HepG2 (cell line): ENCODE measurements around the gene GALNT11. TPM values are rescaled to one million over a fixed set of nuclear protein-coding genes. Genes with fewer than 3 reads are reported as not detected.

ENCODE experiments used
- ATF1 ChIP-seq: IDR thresholded peaks from 2 replicates; pipeline ENCODE4 v1.6.1; 2016; ENCODE audit warnings: mild to moderate bottlenecking, control low read depth
- CBX1 ChIP-seq: IDR thresholded peaks from one replicate; pipeline ENCODE4 v1.6.1; 2016; ENCODE audit warnings: antibody characterized with exemption, low read depth
- EED ChIP-seq: sonication (generic); formaldehyde crosslinking; IDR thresholded peaks from 2 replicates; pipeline ENCODE4 v1.5.0; 2020; ENCODE audit warnings: mild to moderate bottlenecking, missing genetic modification reagents
- HMG20A ChIP-seq: IDR thresholded peaks from 2 replicates; pipeline ENCODE4 v1.6.1; 2016; ENCODE audit warnings: borderline replicate concordance
- KLF12 ChIP-seq: sonication (generic); formaldehyde crosslinking; IDR thresholded peaks from 2 replicates; pipeline ENCODE4 v1.4.0; 2020; ENCODE audit warnings: missing genetic modification reagents, borderline replicate concordance
- NRL ChIP-seq: sonication (generic); formaldehyde crosslinking; IDR thresholded peaks from 2 replicates; pipeline ENCODE4 v1.5.0; 2020; ENCODE audit warnings: missing genetic modification reagents, mild to moderate bottlenecking, moderate library complexity, borderline replicate concordance
- PITX1 ChIP-seq: sonication (generic); formaldehyde crosslinking; IDR thresholded peaks from 2 replicates; pipeline ENCODE4 v1.5.1; 2020; ENCODE audit warnings: mild to moderate bottlenecking, missing genetic modification reagents
- PPARG ChIP-seq: conservative IDR thresholded peaks from 2 replicates; pipeline ENCODE4 v1.6.1; 2016; ENCODE audit warnings: missing biosample characterization, missing genetic modification reagents
- SIX1 ChIP-seq: sonication (generic); formaldehyde crosslinking; IDR thresholded peaks from 2 replicates; pipeline ENCODE4 v1.4.0; 2020; ENCODE audit warnings: missing genetic modification reagents, borderline replicate concordance
- SOX5 ChIP-seq: IDR thresholded peaks from 2 replicates; pipeline ENCODE4 v1.6.1; 2016; ENCODE audit warnings: borderline replicate concordance
- SP1 ChIP-seq, 2 experiments: fragments of 450-650 bp in 1 of 2; sonication (generic) in 1 of 2; formaldehyde crosslinking in 1 of 2; IDR thresholded peaks; 2 replicates each; pipeline versions ENCODE4 v1.4.0 to v1.6.1; 2016 to 2020; ENCODE audit warnings: missing genetic modification reagents in 1 of 2
- ZEB1 ChIP-seq: IDR thresholded peaks from 2 replicates; pipeline ENCODE4 v1.6.1; 2012; ENCODE audit warnings: mild to moderate bottlenecking, low read depth, inconsistent platforms; ENCODE audit not compliant: insufficient replicate concordance
- ZNF331 ChIP-seq: sonication (generic); formaldehyde crosslinking; IDR thresholded peaks from 2 replicates; pipeline ENCODE4 v1.4.0; 2020; ENCODE audit warnings: missing genetic modification reagents
- ZNF460 ChIP-seq: sonication (generic); formaldehyde crosslinking; IDR thresholded peaks from 2 replicates; pipeline ENCODE4 v1.5.1; 2020; ENCODE audit warnings: missing genetic modification reagents, mild to moderate bottlenecking, borderline replicate concordance
- ZNF496 ChIP-seq: sonication (generic); formaldehyde crosslinking; IDR thresholded peaks from 2 replicates; pipeline ENCODE4 v1.8.1; 2023; ENCODE audit warnings: mild to moderate bottlenecking, moderate library complexity, missing genetic modification reagents; ENCODE audit not compliant: insufficient replicate concordance
- ZNF546 ChIP-seq: sonication (generic); formaldehyde crosslinking; conservative IDR thresholded peaks from 2 replicates; pipeline ENCODE4 v1.8.1; 2023; ENCODE audit warnings: mild to moderate bottlenecking, missing genetic modification reagents
- ZNF672 ChIP-seq: sonication (generic); formaldehyde crosslinking; IDR thresholded peaks from 2 replicates; pipeline ENCODE4 v1.8.1; 2022; ENCODE audit warnings: missing genetic modification reagents
- ZNF768 ChIP-seq: sonication (generic); formaldehyde crosslinking; IDR thresholded peaks from 2 replicates; pipeline ENCODE4 v1.4.0; 2020; ENCODE audit warnings: missing genetic modification reagents
- polyA plus RNA-seq, 8 experiments: library from polyadenylated mRNA; depleted of rRNA in 3 of 8; stranded (reverse) in 7 of 8; unstranded in 1 of 8; fragments of >200 nt; fragmentation: Illumina TruSeq in 4 of 8; extraction: Trizol in 4 of 8; gene quantifications; 2 replicates each; pipeline versions ENCODE4 v1.2.1 to v1.2.3, GENCODE V29; 2011 to 2016; ENCODE audit warnings: low read depth in 4 of 8, missing spikeins in 1 of 8, mixed read lengths in 1 of 8; ENCODE audit not compliant: insufficient read depth in 1 of 8
- total RNA-seq, 5 experiments: library from RNA; depleted of rRNA; stranded (reverse); fragments of >200 nt; fragmentation: Illumina TruSeq; extraction: Trizol; gene quantifications; 2 replicates each; pipeline ENCODE4 v1.2.3, GENCODE V29; 2016; ENCODE audit warnings: low read depth in 1 of 5
- TF ChIP-seq, protein P1 (sequence below): sonication (generic); formaldehyde crosslinking; IDR thresholded peaks from 2 replicates; pipeline ENCODE4 v1.8.0; 2022; ENCODE audit warnings: missing genetic modification reagents, mild to moderate bottlenecking, borderline replicate concordance
- TF ChIP-seq, protein P2 (sequence below): sonication (generic); formaldehyde crosslinking; IDR thresholded peaks from 2 replicates; pipeline ENCODE4 v1.4.0; 2020; ENCODE audit warnings: missing genetic modification reagents, low read depth, mild to moderate bottlenecking, borderline replicate concordance
- TF ChIP-seq, protein P3 (sequence below): sonication (generic); formaldehyde crosslinking; IDR thresholded peaks from 2 replicates; pipeline ENCODE4 v1.4.0; 2020; ENCODE audit warnings: missing genetic modification reagents, borderline replicate concordance
- TF ChIP-seq, protein P4 (sequence below): sonication (generic); formaldehyde crosslinking; IDR thresholded peaks from 2 replicates; pipeline ENCODE4 v1.4.0; 2020; ENCODE audit warnings: missing genetic modification reagents

GALNT11 gene
- total and polyA plus RNA-seq, 2 of the 13 experiments (the other 11 are each of a cell fraction or from before 2014, with no cell fraction given): 9.3 to 16.3 TPM

DNA sequence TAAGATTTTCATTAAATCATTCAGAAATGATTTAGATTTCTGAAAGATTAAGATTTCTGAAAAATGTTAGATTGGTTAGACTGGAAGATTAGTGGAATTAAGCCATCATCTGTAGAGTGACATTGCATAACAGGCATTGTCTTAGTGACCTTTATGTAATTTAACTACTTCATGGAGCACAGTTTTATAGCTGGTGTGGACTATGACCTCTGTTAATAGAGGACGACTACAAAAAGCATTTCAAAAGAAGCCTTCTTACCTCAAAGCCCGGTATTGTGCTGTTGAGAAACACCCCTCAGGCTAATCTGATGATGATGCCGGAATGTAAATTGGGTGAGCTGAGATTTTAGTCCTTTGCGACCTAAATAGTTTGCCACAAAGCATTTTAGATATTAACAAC is 55.6 kb downstream of the GALNT11 start (continued):
- TF ChIP-seq ZNF496 (CRISPR knock-in tag) (no peak), CBX1 (no peak), SP1 (IDR thresholded peaks at IDR 0.05) (no peak), SP1 (CRISPR knock-in tag; IDR thresholded peaks at IDR 0.05) (no peak), KLF12 (CRISPR knock-in tag) (no peak), NRL (CRISPR knock-in tag) (no peak), HMG20A (CRISPR knock-in tag) (peak; percentile 83), ZNF331 (CRISPR knock-in tag) (peak; percentile 67), ZNF460 (CRISPR knock-in tag) (no peak), ZNF672 (CRISPR knock-in tag) (no peak), ATF1 (no peak), PITX1 (no peak; the same call in 1 of the 2 replicates), ZNF768 (no peak), ZEB1 (no peak), EED (CRISPR knock-in tag) (no peak), SOX5 (peak; percentile 99), SIX1 (CRISPR knock-in tag) (0 out of 2 replicates have a peak, but pooled peaks have one; percentile 52), ZNF546 (CRISPR knock-in tag) (no peak), PPARG (0 out of 2 replicates have a peak, but pooled peaks have one; percentile 44)
- TF ChIP-seq, protein P1, sequence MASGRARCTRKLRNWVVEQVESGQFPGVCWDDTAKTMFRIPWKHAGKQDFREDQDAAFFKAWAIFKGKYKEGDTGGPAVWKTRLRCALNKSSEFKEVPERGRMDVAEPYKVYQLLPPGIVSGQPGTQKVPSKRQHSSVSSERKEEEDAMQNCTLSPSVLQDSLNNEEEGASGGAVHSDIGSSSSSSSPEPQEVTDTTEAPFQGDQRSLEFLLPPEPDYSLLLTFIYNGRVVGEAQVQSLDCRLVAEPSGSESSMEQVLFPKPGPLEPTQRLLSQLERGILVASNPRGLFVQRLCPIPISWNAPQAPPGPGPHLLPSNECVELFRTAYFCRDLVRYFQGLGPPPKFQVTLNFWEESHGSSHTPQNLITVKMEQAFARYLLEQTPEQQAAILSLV (CRISPR knock-in tag): no peak
- TF ChIP-seq, protein P2, sequence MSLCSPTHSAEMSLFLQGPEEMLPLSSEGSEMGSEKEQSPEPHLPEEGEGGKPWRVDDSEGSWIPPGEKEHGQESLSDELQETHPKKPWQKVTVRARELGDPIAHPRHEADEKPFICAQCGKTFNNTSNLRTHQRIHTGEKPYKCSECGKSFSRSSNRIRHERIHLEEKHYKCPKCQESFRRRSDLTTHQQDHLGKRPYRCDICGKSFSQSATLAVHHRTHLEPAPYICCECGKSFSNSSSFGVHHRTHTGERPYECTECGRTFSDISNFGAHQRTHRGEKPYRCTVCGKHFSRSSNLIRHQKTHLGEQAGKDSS (CRISPR knock-in tag): no peak
- TF ChIP-seq, protein P3, sequence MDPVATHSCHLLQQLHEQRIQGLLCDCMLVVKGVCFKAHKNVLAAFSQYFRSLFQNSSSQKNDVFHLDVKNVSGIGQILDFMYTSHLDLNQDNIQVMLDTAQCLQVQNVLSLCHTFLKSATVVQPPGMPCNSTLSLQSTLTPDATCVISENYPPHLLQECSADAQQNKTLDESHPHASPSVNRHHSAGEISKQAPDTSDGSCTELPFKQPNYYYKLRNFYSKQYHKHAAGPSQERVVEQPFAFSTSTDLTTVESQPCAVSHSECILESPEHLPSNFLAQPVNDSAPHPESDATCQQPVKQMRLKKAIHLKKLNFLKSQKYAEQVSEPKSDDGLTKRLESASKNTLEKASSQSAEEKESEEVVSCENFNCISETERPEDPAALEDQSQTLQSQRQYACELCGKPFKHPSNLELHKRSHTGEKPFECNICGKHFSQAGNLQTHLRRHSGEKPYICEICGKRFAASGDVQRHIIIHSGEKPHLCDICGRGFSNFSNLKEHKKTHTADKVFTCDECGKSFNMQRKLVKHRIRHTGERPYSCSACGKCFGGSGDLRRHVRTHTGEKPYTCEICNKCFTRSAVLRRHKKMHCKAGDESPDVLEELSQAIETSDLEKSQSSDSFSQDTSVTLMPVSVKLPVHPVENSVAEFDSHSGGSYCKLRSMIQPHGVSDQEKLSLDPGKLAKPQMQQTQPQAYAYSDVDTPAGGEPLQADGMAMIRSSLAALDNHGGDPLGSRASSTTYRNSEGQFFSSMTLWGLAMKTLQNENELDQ (CRISPR knock-in tag): no peak
- TF ChIP-seq, protein P4, sequence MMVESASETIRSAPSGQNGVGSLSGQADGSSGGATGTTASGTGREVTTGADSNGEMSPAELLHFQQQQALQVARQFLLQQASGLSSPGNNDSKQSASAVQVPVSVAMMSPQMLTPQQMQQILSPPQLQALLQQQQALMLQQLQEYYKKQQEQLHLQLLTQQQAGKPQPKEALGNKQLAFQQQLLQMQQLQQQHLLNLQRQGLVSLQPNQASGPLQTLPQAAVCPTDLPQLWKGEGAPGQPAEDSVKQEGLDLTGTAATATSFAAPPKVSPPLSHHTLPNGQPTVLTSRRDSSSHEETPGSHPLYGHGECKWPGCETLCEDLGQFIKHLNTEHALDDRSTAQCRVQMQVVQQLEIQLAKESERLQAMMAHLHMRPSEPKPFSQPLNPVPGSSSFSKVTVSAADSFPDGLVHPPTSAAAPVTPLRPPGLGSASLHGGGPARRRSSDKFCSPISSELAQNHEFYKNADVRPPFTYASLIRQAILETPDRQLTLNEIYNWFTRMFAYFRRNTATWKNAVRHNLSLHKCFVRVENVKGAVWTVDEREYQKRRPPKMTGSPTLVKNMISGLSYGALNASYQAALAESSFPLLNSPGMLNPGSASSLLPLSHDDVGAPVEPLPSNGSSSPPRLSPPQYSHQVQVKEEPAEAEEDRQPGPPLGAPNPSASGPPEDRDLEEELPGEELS (CRISPR knock-in tag): peak; percentile 49; the same call in 1 of the 2 replicates
